HepG2 (cell line): Measurements from ENCODE around the gene BCAS3. TPM values are rescaled to one million over a fixed set of nuclear protein-coding genes. Genes with fewer than 3 reads are reported as not detected.

Experiments
- E2F5 ChIP-seq: sonication (generic); formaldehyde crosslinking; conservative IDR thresholded peaks from 2 replicates; pipeline ENCODE4 v1.4.0; 2020; ENCODE audit warnings: missing genetic modification reagents
- HNF1B ChIP-seq: sonication (generic); formaldehyde crosslinking; IDR thresholded peaks from 2 replicates; pipeline ENCODE4 v1.5.1; 2020; ENCODE audit warnings: mild to moderate bottlenecking, moderate library complexity, missing genetic modification reagents
- KLF16 ChIP-seq, 2 experiments: sonication (generic) in 1 of 2; formaldehyde crosslinking in 1 of 2; IDR thresholded peaks; 2 replicates each; pipeline versions ENCODE4 v1.6.1 to v1.8.0; 2016 to 2023; ENCODE audit warnings: missing genetic modification reagents in 2 of 2, missing compliant biosample characterization in 1 of 2
- MIER2 ChIP-seq: IDR thresholded peaks from 2 replicates; pipeline ENCODE4 v1.6.1; 2016; ENCODE audit warnings: missing biosample characterization, missing genetic modification reagents
- ONECUT2 ChIP-seq: sonication (generic); formaldehyde crosslinking; IDR thresholded peaks from 2 replicates; pipeline ENCODE4 v1.4.0; 2020; ENCODE audit warnings: missing genetic modification reagents
- PHB2 ChIP-seq: fragments of 450-650 bp; IDR thresholded peaks from 2 replicates; pipeline ENCODE4 v1.6.1; 2018; ENCODE audit not compliant: partially characterized antibody
- SNAPC5 ChIP-seq: sonication (generic); formaldehyde crosslinking; IDR thresholded peaks from 2 replicates; pipeline ENCODE4 v1.8.1; 2023; ENCODE audit warnings: mild to moderate bottlenecking, missing genetic modification reagents, borderline replicate concordance
- TMF1 ChIP-seq: sonication (generic); formaldehyde crosslinking; IDR thresholded peaks from 2 replicates; pipeline ENCODE4 v1.8.1; 2022; ENCODE audit warnings: low read depth, missing genetic modification reagents
- ZBTB25 ChIP-seq: IDR thresholded peaks from 2 replicates; pipeline ENCODE4 v1.6.1; 2018; ENCODE audit warnings: missing genetic modification reagents
- ZNF354B ChIP-seq: sonication (generic); formaldehyde crosslinking; IDR thresholded peaks from 2 replicates; pipeline ENCODE4 v1.8.0; 2022; ENCODE audit warnings: mild to moderate bottlenecking, missing genetic modification reagents
- ZNF510 ChIP-seq: sonication (generic); formaldehyde crosslinking; IDR thresholded peaks from 2 replicates; pipeline ENCODE4 v1.4.0; 2020; ENCODE audit warnings: low read depth, mild to moderate bottlenecking, missing genetic modification reagents
- ZNF678 ChIP-seq: sonication (generic); formaldehyde crosslinking; IDR thresholded peaks from 2 replicates; pipeline ENCODE4 v1.4.0; 2020; ENCODE audit warnings: mild to moderate bottlenecking, missing genetic modification reagents
- polyA plus RNA-seq, 8 experiments: library from polyadenylated mRNA; depleted of rRNA in 3 of 8; stranded (reverse) in 7 of 8; unstranded in 1 of 8; fragments of >200 nt; fragmentation: Illumina TruSeq in 4 of 8; extraction: Trizol in 4 of 8; gene quantifications; 2 replicates each; pipeline versions ENCODE4 v1.2.1 to v1.2.3, GENCODE V29; 2011 to 2016; ENCODE audit warnings: low read depth in 4 of 8, missing spikeins in 1 of 8, mixed read lengths in 1 of 8; ENCODE audit not compliant: insufficient read depth in 1 of 8
- total RNA-seq, 5 experiments: library from RNA; depleted of rRNA; stranded (reverse); fragments of >200 nt; fragmentation: Illumina TruSeq; extraction: Trizol; gene quantifications; 2 replicates each; pipeline ENCODE4 v1.2.3, GENCODE V29; 2016; ENCODE audit warnings: low read depth in 1 of 5
- TF ChIP-seq, protein P1 (sequence below): sonication (generic); formaldehyde crosslinking; IDR thresholded peaks from 2 replicates; pipeline ENCODE4 v1.5.1; 2020; ENCODE audit warnings: missing genetic modification reagents, mild to moderate bottlenecking, borderline replicate concordance
- TF ChIP-seq, protein P2 (sequence below): sonication (generic); IDR thresholded peaks from 2 replicates; pipeline ENCODE4 v1.6.1; 2016; ENCODE audit warnings: low read depth, borderline replicate concordance
- TF ChIP-seq, protein P3 (sequence below): sonication (generic); formaldehyde crosslinking; IDR thresholded peaks from 2 replicates; pipeline ENCODE4 v1.4.0; 2020; ENCODE audit warnings: mild to moderate bottlenecking, missing genetic modification reagents
- TF ChIP-seq, protein P4 (sequence below): sonication (generic); formaldehyde crosslinking; IDR thresholded peaks from 2 replicates; pipeline ENCODE4 v1.4.0; 2020; ENCODE audit warnings: missing genetic modification reagents, borderline replicate concordance

Gene BCAS3
- total and polyA plus RNA-seq, 2 of the 13 experiments (the other 11 are each of a cell fraction or from before 2014, with no cell fraction given): 10.7 to 11.2 TPM

DNA sequence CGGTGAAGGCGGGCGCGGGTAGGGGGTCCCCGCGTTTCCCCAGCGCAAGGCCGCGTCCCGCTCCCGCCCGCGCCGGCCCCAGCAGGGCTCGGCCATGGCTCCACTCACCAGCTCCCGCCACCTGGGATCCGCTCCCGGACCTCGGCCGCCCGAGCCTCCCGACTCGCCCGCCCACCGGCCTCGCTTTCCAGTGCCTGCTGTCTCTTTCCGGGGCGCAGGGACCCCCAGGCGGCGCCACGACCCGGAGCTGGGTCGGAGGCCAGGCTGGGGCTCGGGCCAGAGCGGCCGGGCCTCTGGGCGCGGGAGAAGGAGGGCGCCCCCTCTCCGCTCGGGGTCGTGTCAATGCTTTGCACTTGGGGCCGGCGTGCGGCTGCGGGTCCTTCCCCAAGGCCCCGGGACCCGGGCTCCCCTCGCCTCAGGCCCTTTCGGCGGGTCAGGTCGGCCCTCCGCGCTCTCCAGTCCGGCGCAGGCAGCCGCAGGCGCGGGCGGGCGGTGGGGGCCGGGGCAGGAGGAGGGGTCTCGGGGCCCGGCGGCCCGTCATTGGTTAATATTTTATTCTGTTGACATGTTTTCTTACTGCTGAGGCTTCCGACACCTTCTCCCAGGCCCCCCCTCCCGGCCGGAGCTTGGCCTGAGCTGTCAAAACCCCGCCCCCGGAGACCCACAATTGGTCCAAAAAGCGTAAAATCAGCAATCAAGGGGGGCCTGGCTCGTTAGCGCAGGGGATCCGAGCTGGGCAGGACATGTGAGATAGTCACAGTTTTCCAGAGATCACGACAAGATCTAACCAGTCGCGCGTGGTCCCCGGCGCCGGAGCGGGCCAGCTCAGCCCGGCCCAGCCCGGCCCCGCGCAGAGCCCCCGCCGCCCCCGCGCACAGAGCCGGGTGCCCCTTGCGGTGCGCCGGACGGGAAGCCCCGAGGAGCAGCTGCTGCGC lies 721.7 kb downstream of the BCAS3 start, which contains the start of gene TBX2 (continued):
- TF ChIP-seq, protein P1, sequence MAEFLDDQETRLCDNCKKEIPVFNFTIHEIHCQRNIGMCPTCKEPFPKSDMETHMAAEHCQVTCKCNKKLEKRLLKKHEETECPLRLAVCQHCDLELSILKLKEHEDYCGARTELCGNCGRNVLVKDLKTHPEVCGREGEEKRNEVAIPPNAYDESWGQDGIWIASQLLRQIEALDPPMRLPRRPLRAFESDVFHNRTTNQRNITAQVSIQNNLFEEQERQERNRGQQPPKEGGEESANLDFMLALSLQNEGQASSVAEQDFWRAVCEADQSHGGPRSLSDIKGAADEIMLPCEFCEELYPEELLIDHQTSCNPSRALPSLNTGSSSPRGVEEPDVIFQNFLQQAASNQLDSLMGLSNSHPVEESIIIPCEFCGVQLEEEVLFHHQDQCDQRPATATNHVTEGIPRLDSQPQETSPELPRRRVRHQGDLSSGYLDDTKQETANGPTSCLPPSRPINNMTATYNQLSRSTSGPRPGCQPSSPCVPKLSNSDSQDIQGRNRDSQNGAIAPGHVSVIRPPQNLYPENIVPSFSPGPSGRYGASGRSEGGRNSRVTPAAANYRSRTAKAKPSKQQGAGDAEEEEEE (CRISPR knock-in tag): no peak
- no peak for TF ChIP-seq MIER2 (CRISPR knock-in tag)
- TF ChIP-seq HNF1B (CRISPR knock-in tag): no peak
- TF ChIP-seq, protein P2, sequence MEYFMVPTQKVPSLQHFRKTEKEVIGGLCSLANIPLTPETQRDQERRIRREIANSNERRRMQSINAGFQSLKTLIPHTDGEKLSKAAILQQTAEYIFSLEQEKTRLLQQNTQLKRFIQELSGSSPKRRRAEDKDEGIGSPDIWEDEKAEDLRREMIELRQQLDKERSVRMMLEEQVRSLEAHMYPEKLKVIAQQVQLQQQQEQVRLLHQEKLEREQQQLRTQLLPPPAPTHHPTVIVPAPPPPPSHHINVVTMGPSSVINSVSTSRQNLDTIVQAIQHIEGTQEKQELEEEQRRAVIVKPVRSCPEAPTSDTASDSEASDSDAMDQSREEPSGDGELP: no peak; the same call in 1 of the 2 replicates
- TF ChIP-seq, protein P3, sequence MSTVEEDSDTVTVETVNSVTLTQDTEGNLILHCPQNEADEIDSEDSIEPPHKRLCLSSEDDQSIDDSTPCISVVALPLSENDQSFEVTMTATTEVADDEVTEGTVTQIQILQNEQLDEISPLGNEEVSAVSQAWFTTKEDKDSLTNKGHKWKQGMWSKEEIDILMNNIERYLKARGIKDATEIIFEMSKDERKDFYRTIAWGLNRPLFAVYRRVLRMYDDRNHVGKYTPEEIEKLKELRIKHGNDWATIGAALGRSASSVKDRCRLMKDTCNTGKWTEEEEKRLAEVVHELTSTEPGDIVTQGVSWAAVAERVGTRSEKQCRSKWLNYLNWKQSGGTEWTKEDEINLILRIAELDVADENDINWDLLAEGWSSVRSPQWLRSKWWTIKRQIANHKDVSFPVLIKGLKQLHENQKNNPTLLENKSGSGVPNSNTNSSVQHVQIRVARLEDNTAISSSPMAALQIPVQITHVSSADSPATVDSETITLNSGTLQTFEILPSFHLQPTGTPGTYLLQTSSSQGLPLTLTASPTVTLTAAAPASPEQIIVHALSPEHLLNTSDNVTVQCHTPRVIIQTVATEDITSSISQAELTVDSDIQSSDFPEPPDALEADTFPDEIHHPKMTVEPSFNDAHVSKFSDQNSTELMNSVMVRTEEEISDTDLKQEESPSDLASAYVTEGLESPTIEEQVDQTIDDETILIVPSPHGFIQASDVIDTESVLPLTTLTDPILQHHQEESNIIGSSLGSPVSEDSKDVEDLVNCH (CRISPR knock-in tag): no peak
- TF ChIP-seq ZNF678 (CRISPR knock-in tag): no peak
- TF ChIP-seq, protein P4, sequence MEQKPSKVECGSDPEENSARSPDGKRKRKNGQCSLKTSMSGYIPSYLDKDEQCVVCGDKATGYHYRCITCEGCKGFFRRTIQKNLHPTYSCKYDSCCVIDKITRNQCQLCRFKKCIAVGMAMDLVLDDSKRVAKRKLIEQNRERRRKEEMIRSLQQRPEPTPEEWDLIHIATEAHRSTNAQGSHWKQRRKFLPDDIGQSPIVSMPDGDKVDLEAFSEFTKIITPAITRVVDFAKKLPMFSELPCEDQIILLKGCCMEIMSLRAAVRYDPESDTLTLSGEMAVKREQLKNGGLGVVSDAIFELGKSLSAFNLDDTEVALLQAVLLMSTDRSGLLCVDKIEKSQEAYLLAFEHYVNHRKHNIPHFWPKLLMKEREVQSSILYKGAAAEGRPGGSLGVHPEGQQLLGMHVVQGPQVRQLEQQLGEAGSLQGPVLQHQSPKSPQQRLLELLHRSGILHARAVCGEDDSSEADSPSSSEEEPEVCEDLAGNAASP: no peak; the same call in 1 of the 2 replicates
- TF ChIP-seq TMF1: peak; percentile 66; the same call in 1 of the 2 replicates
- no peak for TF ChIP-seq KLF16 (CRISPR knock-in tag; IDR thresholded peaks at IDR 0.05)
- TF ChIP-seq PHB2: no peak
- TF ChIP-seq ZBTB25 (CRISPR knock-in tag): peak; percentile 53; the same call in 1 of the 2 replicates
- TF ChIP-seq SNAPC5 (CRISPR knock-in tag): 0 out of 2 replicates have a peak, but pooled peaks have one; percentile 34
- 0 out of 2 replicates have a peak, but pooled peaks have one; percentile 53 for TF ChIP-seq ZNF510 (CRISPR knock-in tag)
- 0 out of 2 replicates have a peak, but pooled peaks have one; percentile 6 for TF ChIP-seq ZNF354B (CRISPR knock-in tag)
- peak; percentile 63; the same call in 1 of the 2 replicates for TF ChIP-seq E2F5
- 0 out of 2 replicates have a peak, but pooled peaks have one; percentile 9 for TF ChIP-seq ONECUT2
